GM18519 (cell line): Measurements from ENCODE around the gene NUDT15.
"Not testable (repeated sequence)": the region's sequence is repeated elsewhere in the genome, so short reads cannot be mapped to it uniquely, and the experiment has no call there.

Experiments used
- ATAC-seq: cut with Tn5 transposase; IDR thresholded peaks from one replicate; pipeline ENCODE4 v1.9.1; 2021; ENCODE audit warnings: mild to moderate bottlenecking, moderate library complexity; ENCODE audit not compliant: unreplicated experiment, low FRiP score

The NUDT15 gene

GRCh38 chr13:48040896-48041295, 3.4 kb downstream of the NUDT15 start:
- ATAC-seq, result no peak

- no peak for ATAC-seq
These were observed 5.4 kb downstream of the NUDT15 start for GRCh38 chr13:48042894-48043293.

GRCh38 chr13:48043789-48044503, 6.4 kb downstream of the NUDT15 start:
- no peak for ATAC-seq

GRCh38 chr13:48050550-48050949, 13.0 kb downstream of the NUDT15 start:
- no peak for ATAC-seq

DNA sequence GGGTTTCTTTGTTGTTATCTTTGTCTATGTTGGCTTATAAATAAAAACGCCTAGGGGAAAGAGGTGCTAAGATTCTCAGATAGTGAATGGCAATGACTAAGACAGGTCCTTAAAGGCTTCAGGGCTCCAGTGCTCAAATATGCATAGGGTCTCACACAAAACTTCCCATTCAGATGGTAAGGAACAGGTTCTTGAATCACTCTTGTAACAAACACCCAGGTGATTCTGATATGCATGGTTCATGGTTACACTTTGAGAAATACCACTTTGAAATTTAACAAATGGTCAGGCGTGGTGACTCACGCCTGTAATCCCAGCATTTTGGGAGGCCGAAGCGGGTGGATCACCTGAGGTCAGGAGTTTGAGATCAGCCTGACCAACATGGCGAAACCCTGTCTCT, 17.1 kb downstream of the NUDT15 start:
- ATAC-seq, result no peak

DNA sequence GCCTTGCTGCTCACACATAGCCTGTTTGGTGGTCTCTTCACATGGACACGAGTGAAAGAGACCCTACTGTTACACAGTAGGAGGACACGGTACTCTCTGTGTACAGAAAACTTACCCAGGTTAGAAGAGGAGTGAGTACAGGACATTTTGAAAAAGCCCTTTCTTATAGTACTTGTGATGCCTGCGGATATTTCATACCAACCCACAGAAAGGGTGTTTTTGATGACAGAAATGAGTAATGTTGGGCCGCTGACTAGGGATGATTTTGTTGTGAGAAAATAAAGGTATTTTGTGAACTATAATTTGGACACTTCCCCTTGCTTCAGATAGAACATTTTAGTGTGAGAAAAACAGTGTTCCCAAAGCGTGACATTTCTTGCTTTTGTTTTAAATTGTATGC, 18.2 kb downstream of the NUDT15 start:
- no peak for ATAC-seq

GRCh38 chr13:48058536-48058935, 21.0 kb downstream of the NUDT15 start:
- ATAC-seq, result not testable (repeated sequence)

- not testable (repeated sequence) for ATAC-seq
These were observed 22.4 kb downstream of the NUDT15 start for GRCh38 chr13:48059951-48060350.

DNA sequence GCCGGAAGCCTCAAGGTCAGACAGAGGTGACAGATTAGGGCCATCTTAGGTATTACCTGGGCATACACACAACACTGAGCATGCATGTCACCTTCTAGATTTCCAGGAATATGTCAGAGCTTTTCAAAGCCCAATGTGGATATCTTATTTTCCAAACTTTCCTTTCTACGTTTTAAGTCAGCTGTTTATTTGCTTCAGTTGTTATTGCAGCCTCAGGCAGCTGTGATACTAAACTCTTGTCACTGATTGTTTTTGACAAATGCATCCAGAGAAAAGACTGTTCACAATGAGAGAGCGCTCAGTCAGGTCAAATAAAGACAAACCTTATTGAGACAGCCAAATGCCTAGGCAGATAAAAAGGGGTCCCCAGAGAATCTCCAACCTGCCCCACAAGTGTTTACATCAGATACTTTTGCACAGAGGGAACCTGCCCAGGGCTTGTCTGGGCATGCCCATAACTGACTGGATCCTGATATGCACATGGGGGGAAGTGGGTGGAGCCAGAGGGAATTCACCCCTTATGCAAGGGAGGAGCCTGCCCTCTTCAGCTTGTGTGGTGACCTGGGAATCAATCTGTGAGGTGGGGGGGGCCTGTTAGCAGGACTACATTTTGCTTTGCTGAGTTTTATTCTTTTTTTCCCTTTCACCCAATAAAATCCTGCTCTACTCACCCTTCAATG, 28.9 kb downstream of the NUDT15 start:
- ATAC-seq, result peak; percentile 47

GRCh38 chr13:48068036-48068435, 30.5 kb downstream of the NUDT15 start:
- no peak for ATAC-seq

GRCh38 chr13:48068952-48069351, 31.4 kb downstream of the NUDT15 start:
- ATAC-seq, result no peak

DNA sequence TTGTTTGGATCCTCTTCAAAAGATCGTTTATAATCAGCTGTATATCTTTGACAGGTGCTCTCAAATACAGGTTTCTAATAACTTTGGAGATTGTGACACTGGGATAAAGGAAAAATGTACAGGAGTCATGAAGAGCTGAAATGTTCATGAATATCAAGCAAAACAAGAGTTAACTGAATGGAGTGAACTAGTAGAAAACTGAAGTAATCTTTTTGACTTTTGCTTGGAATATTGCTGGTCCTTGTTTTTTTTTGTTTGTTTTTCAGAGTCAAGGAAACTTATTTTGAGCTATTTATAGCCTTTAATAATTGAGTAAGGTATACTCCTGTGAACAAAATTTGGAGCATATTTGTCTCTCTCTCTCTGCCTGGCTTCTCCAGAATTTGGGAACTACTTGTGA, 32.0 kb downstream of the NUDT15 start:
- no peak for ATAC-seq

- ATAC-seq, result no peak
These were observed 33.4 kb downstream of the NUDT15 start for GRCh38 chr13:48070942-48071341.

DNA sequence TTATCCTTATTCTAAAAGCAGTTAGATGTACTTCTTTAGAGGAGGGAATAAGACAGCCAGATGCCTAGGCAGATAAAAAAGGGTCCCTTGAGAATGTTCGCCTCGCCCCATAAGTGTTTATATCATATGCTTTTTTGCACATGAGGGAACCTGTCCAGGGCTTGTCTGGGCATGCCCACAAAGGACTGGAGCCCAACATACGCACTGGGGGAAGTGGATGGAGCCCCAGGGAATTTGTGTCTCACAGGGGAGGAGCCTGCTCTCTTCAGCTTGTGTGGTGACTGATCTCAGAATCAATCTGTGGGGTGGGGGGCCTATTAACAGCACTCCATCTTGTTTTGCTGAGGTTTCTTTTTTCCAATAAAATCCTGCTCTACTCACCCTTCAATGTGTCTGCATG, 34.8 kb downstream of the NUDT15 start:
- ATAC-seq, result no peak

DNA sequence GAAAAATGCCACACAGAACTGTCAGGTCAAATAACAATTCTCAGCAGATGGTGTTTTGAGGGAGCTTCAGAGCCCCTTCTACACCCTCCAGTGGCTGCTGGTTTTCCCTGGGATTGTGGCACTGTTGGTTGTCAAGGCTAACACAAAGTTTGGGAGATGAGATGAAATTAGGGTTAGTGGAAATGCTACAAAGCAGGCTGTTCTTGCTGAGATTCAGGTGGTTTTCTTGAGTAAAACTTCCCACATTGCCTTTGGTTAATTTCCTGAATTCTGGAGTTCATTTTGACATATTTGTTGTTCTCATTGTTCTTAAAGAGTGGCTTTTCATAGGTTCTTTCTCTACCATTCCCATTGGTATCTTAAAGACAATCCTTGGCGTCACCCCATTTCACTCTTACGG, 35.3 kb downstream of the NUDT15 start:
- no peak for ATAC-seq

DNA sequence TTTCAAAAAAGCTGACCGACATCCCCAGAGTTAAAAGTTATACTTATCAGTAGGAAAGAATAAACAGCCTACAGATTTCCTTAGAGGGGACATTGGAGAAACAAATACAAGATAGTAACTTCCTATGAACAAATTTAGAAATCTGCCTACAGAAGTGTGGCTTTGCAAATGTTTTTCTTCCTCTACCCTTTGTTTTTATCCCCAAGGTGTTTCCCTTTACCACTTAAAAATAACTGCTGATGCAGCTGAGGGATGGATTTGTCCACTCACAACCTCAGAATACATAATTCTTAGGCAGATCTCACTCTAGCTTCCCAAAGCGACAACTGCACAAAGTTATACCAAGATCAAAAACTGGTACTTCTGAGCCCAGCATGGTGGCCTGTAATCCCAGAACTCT, 36.5 kb downstream of the NUDT15 start:
- no peak for ATAC-seq

DNA sequence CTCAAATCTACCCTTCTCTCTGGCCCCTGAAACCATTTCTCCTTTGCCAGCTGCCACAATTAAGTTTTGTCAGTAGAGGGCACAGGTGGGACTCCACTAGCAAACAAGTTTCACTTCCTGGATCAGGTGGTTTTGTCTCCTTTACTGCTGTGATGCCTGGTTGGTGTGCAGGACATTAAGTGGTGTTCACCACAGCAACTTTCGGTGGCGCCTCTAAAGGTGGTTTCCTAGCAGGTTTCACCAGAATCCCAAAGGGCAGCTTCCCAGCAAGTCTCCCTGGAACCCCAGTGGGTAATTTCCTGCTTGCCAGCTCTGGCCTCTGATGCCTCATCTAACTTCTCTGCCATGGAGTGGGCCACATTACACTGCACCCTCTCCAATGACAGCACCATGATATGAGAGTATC, 40.7 kb downstream of the NUDT15 start:
- ATAC-seq, result peak; percentile 96

GRCh38 chr13:48081739-48082138, 44.2 kb downstream of the NUDT15 start:
- ATAC-seq, result no peak

DNA sequence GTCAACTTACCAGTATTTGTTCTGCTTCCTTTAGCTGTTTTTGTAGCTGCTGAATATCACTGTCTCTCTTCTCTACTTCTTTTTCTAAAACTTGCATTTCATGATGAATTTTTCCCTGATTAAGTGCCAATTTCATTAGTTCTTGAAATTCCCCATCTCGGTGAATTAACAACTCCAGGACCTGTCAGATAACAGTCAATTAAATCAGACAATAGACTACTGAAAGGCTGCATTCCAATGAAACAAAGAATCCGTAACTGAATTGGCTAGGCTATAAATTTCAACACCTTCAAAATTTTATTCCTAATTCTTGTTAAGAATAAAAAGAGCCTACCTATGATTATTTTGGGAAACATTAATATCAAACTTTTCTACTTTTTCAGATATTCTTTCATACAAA, 48.7 kb downstream of the NUDT15 start:
- ATAC-seq, result no peak

DNA sequence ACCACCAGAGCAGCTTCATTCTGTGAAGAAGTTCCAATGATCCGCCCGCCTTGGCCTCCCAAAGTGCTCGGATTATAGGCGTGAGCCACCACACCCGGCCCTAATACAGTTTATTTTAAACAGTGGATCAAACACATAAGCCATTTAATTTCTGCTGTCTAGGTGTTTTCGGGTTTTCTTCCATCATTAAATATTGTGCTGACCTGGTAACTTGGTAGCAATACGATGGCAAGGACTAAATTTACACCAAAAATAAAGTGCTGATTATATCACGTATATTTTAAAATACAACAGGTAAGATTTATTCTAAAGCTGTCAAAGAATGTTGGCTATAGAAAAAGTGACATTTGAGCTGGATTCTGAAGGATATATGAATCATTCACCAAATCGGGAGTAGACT, 56.1 kb downstream of the NUDT15 start:
- no peak for ATAC-seq

- no peak for ATAC-seq
These were observed 56.9 kb downstream of the NUDT15 start for GRCh38 chr13:48094404-48094780.

GRCh38 chr13:48094781-48095502, 57.4 kb downstream of the NUDT15 start, which contains the start of gene MED4:
TSS of gene MED4 (minus strand) at chr13:48095104. CDS start at chr13:48095078, 26 bp downstream.
- peak; percentile 93 for ATAC-seq
